GM21528 (cell line): Measurements from ENCODE around the gene FAM222B.
"Not testable (repeated sequence)": the region's sequence is repeated elsewhere in the genome, so short reads cannot be mapped to it uniquely, and the experiment has no call there.

Experiments
- ATAC-seq: cut with Tn5 transposase; IDR thresholded peaks from one replicate; pipeline ENCODE4 v1.9.1; 2021; ENCODE audit warnings: mild to moderate bottlenecking, moderate library complexity; ENCODE audit not compliant: unreplicated experiment, low FRiP score

The FAM222B gene

DNA sequence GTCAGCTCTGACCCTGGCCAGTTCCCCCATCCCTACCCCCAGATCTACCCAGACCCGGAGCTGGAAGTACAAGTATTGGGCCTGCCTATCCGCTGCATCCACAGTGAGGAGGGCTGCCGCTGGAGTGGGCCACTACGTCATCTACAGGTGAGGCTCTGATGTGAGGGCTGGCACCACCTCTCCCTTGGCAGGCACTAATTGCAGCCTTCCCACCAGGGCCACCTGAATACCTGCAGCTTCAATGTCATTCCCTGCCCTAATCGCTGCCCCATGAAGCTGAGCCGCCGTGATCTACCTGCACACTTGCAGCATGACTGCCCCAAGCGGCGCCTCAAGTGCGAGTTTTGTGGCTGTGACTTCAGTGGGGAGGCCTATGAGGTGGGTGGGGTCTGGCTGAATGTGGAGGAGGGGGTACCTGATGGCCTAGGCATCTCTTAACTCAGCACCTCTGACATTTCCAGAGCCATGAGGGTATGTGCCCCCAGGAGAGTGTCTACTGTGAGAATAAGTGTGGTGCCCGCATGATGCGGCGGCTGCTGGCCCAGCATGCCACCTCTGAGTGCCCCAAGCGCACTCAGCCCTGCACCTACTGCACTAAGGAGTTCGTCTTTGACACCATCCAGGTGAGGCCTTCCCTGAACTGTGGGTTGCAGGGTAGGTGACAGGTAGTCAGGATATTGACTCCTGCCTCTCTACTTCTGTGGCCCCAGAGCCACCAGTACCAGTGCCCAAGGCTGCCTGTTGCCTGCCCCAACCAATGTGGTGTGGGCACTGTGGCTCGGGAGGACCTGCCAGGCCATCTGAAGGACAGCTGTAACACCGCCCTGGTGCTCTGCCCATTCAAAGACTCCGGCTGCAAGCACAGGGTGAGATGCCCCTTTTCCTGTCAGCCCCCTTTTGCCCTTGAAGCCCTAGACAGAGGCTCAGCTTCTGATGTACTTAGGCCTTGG, 94.5 kb downstream of the FAM222B start:
- no peak for ATAC-seq

DNA sequence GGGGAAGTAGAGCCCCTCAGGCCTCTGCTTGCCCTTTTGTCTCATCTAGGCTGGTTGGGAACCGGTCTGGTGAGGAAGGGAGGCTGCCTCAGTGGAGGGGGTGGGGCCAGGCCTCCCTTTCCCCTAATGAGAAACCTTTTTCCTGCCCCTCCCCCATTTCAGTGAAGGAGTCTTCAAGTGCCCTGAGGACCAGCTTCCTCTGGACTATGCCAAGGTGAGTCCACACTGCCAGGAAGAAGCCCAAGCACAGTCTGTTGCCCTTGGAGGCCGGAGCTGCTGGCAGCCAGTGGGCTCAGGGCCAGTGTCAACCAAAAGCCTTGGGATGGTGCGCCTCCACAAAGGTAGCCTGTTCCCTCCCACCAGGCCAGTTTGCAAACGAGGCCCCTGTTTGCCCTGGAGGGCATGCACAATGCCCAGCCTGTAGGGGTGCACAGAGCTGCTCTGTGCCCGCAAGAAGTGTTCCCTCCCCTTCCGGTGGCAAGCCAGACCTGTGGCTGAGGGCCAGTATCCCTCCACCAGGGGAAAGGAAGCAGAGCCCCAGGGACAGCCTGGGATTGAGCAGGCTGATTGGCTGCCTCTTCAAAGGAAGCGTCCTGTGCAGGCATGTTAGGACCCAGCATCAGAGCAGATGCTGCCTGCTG, 95.4 kb downstream of the FAM222B start:
- no peak for ATAC-seq

DNA sequence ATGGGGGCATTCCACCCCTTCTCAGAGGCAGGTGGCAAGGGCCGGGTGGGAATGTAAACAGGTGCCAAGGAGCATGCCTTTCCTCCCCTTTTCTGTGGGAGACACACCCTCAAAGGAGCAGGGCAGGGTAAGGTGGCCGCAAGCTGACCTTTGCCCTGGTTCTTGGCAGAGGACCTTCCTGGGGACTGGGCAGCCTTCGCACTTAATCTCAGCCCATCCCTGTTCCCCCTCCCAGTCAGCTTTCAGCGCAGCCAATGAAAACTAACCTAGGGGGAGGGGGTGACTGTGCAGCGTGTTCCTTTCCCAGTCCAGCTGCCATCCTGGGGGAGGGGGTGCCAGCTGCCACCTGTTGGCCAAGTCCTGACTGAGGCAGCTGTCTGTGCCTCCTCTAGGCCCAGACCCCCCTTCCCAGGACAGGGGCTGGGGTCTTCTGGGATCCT, 96.0 kb downstream of the FAM222B start:
- ATAC-seq, result no peak

DNA sequence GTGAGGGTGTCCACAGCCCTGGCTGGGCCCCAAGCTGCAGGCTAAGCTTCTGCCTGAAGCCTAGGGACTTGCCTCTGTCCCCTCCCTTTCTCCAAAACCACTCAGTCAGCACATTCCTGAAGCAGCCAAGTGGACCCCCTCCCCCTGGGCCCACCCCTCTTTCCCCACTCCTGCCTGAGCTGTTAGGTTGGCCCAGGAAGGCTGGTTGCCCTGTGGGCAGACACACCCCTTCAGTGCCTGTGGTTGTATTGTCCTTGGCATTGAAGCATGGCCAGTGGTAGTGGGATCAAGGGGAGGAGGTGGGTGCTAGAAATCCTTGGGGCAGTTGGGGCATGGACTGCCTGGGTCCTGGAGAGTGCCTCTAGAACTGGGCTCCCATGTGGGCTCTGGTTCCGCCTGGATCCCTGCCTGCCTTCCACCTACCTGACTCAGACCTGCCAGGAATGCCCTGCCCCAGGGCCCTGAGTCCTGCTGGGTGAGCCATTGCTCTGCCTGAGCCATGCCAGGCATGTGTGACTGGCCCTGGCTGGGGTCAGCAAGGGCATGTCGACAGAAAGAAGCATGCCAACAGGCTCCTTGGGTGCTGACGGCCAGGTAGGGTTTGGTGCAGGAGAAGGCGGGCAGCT, 96.7 kb downstream of the FAM222B start:
- no peak for ATAC-seq

DNA sequence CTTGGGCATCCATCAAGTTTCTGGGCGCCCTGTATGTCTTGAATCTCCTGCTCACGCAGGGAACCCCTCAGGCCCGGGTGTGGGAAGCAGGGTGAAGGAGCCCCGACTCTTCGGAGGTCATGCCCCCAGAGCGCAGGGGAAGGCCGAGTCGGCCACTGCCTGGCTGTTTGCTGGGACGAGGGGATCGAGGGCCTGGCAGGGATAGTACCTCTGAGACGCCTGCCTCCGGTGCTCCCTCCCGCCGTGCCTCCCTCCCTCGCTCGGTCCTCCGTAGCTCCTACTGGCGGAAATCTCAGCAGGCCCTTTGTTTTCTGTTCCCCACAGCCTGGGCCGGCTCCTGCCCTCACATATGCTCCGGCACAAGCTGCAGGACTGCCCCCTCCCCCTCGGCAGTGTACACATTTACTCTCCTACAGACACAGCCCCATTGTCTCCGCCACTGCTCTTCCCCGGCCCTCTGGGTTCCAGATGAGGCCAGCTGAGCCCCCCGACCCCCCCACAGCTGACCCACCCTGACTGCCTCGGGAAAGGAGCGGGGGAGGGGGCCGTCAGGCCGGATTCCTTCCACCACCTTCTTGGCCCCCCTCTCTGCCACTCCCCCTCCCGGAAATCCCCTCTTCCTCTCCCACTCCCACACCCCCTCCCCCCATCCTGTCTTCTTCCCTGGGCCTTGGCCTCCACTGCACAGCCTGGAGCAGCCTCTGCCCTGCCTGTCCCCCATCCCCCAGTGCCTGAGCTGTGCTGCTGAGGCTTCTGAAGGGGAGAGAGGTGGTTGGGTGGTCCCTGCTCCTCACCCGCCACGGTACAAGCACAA, 97.4 kb downstream of the FAM222B start:
- ATAC-seq, result no peak

DNA sequence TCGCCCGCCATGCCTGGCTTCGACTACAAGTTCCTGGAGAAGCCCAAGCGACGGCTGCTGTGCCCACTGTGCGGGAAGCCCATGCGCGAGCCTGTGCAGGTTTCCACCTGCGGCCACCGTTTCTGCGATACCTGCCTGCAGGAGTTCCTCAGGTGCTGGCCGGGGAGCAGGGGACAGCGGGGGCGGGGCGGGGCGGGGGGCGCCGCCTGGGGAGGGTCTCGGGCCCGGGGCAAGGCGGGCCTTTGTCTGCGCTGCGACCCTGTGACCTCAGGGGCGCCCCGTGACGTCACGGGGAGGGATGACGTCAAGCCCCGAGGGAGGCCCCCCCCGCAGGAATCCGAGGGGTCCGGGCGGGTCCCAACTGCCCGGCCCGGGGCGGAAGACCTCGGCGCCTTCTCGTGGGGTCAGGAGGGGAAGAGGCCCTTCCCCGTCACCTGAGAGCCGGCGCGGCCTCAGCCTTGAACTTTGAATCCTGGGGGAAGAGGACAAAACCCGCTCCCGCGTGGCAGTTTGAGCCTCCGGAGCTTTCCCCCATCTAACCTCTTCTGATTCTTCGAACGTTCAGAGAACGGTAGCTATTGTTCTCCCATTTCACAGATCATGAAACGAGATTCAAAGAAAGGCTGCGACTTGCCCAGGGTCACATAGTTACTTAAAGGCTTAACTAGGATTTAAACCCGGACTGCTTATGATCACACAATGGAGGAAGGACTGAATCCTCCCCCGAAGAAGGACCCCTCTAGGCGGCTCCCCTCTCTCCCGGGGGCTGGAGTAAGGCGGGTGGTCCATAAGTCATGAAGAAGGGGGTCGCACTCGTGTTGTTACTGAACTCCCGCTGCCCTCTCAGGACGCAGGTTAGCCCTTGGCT, 98.3 kb downstream of the FAM222B start:
- ATAC-seq, result peak; percentile 24

DNA sequence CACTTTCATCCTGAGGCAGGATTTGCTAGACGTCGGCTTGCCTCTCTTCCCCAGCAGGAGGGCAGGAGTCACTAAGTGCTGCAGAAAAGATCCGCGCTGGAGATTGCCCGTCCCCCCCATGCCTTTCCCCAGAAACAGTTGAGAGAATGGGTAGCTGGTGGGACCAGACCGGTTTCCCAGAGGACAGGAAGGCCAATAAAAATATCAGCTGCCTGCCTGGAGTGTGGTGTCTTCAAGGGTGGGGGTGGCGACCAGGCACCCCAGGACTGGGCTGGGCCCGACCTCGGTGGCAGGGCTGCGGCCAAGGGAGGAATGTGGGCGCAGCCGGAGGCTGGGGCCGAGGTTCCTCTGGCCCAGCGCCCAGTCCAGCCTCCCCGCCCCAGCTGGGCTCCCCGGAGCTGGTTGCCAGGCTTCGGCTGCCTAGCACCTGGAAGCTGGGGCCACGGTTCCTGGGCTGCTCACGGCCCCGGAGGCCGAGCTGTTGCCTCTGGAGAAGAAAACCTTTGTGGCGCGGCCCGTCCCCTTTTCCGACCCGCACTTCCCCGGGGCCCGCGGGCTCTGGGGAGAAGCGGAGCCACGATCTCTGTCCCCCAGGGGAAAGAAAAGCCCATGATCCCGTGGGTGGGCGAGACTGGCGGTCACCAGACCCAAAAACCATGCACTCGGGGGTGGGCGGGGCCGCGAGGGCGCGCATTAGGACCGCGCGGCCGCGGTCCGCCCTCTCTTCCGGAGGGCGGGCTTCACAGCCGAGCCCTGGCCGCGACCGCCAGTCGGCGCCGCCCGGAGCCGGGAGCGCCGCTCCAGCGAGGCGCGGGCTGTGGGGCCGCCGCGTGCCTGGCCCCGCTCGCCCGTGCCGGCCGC, 99.1 kb downstream of the FAM222B start, which contains the start of gene TRAF4:
Gene TRAF4 (plus strand): TSS at position 769 of the 861 bp plus-strand sequence. CDS start 102 bp downstream, outside the sequence.
- peak; percentile 53 for ATAC-seq

DNA sequence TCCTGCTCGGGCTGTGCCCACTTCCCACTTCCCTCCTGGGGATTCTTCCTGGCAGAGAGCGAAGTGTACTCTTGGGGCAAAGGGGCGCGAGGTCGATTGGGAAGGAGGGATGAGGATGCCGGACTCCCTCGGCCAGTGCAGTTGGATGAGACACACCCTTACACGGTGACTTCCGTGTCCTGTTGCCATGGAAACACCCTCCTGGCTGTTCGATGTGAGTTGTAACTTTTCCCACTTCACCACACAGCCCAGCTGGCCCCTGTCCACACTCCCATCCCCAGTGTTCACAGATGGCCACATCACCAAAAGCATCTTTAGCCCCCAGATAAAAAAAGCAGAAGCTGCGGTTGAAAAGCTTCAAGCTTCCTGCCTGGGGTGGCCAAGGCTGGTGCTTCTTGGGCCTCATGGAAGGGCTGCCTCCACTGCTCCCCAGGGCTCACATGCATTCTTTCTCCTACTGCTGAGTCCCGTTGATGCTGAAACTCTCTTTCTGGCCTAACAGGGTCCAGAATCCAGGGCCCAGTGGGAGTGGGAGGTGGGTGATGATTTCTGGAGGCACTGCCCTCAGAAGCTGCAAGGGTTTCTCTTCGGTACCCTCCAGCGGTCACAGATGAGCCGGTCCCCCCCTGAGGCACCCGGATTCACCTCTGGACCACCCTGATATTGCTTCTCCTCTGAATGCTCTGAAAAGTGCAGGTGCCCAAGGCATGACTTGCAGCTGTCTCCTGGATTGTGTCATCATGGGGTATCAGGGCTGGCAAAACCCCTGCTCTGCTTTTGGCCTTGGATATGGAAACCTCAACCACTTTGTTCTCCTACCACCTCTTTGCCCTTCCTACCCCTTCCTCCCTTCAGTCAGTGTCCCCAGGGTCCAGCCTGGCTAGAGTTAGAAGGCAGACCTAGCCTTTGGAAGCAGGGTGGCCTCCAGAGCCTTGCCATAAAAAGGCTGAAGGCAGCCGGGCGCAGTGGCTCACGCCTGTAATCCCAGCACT, 100.9 kb downstream of the FAM222B start:
- ATAC-seq, result no peak

DNA sequence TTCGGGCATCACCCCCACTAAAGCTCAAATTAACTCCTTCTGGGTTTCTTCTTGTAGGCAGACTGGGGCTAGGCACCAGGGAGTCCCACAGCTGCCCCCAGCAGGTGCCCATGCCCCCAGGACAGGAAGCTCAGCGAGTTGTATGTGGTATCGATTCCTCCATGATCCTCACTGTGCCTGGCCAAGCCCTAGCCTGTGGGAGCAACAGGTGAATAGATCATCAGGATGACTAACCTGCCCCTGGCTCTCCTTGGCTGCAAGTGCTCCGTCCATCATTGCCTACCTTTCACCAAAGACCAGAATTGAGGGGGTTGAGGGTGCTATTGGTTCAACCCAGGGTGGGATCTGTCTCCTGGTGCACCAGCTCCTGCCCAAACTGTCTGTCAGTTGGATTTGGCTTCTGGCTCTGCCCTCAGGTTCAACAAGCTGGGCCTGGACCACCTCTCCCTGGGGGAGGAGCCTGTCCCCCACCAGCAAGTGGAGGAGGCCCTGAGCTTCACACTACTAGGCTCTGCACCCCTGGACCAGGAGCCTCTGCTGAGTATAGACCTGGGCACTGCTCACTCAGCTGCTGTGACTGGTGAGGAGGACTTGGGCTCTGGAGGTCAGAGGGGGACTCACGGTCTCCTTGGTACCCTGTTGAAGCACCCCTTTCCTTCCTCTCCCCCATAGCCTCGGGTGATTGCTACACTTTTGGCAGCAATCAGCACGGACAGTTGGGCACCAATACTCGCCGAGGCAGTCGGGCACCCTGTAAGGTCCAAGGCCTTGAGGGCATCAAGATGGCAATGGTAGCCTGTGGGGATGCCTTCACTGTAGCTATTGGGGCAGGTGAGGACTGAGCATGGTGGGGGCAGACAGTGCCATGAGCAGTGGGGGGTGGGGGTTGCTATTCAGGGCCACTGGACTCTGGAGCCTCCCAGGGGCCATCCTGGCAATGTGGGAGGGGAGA, 101.9 kb downstream of the FAM222B start:
- no peak for ATAC-seq

DNA sequence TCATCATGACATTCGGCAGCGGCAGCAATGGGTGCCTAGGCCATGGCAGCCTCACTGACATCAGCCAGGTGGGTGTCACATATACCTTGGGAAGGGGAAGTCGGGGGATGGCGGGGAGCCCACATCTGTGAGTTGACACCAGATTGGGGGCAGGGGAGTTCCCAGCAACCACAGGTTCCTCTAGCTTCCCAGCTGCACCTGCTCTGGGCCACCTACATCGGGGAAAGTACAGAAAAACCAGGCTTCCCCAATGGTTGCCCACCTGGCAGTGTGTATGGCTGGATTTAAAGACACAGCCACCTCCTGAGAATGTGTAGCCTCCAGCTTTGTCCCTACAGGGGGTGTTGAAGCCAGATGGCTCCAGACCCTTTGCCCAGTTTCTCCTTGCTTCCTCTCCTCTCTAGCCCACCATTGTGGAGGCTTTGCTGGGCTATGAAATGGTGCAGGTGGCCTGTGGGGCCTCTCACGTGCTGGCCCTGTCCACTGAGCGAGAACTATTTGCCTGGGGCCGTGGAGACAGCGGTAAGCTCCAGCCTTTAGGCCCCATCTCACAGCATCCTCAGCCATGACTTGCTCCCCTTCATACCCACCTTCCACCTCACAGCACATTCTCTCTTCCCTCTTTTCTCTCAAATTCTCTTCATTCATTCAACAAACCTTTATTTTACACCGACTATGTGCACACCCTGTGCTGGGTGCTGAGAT, 103.8 kb downstream of the FAM222B start:
- peak; percentile 31 for ATAC-seq

DNA sequence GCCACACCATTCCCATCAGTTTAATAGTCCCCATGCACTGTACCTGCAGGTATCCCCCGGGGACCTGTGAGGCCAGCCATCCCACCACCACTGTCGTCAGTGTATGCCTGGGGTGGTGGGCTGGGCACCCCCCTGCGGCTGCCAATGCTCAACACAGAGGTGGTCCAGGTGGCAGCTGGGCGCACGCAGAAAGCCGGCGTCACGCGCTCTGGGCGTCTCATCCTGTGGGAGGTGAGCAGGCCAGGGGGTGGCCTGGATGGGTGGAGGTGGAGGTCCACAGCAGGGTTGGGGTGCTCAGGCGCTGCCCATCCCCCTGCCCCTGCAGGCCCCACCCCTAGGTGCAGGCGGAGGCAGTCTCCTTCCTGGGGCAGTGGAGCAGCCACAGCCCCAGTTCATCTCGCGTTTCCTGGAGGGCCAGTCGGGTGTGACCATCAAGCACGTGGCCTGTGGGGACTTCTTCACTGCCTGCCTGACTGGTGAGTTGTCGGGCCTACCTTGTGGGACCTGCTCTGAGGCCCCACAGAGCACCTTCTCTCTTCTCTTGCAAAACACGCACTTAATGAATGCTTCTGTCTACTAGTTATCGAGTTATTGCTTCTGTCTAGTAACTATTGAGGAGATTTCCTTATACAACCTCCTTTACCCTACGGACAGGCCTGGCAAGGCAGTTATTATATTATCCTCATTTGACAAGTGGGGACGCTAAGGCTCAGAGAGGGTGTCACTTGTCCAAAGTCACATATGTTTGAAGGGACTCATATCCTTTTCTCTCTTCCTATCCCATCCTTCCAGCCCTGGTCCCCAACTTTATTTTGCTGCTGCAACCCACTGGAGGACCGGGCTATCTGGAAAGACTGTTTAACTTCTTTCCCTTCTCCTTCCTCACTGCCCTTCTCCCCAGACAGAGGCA, 104.6 kb downstream of the FAM222B start:
- peak; percentile 49 for ATAC-seq

DNA sequence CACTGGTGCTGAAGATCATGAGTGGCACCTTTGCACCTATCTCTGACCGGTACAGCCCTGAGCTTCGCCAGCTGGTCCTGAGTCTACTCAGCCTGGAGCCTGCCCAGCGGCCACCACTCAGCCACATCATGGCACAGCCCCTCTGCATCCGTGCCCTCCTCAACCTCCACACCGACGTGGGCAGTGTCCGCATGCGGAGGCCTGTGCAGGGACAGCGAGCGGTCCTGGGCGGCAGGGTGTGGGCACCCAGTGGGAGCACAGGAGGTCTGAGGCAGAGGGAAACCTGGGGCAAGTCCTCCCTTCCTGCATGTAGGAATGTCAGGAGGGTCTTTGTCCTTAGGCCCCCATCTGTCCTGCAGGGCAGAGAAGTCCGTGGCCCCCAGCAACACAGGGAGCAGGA, 105.3 kb downstream of the FAM222B start:
- no peak for ATAC-seq

DNA sequence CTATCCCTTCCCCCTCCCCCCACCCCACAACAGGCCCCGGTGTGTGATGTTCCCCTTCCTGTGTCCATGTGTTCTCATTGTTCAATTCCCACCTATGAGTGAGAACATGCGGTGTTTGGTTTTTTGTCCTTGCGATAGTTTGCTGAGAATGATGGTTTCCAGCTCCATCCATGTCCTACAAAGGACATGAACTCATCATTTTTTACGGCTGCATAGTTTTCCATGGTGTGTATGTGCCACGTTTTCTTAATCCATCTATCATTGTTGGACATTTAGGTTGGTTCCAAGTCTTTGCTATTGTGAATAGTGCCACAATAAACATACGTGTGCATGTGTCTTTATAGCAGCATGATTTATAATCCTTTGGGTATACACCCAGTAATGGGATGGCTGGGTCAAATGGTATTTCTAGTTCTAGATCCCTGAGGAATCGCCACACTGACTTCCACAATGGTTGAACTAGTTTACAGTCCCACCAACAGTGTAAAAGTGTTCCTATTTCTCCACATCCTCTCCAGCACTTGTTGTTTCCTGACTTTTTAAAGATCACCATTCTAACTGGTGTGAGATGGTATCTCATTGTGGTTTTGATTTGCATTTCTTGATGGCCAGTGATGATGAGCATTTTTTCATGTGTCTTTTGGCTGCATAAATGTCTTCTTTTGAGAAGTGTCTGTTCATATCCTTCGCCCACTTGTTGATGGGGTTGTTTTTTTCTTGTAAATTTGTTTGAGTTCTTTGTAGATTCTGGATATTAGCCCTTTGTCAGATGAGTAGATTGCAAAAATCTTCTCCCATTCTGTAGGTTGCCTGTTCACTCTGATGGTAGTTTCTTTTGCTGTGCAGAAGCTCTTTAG, 106.4 kb downstream of the FAM222B start:
- ATAC-seq, result not testable (repeated sequence)
